DOHH2 (cell line): ENCODE results near the gene LGALS1.

Source experiments
- H3F3A ChIP-seq: fragments of 200-600 bp; sonication (generic), shearing (Covaris generic); 2 replicates; pipeline ENCODE4 v1.6.0; 2016; ENCODE audit warnings: antibody characterized with exemption, mild to moderate bottlenecking; ENCODE audit not compliant: control insufficient read depth, insufficient read depth
- H3K27ac ChIP-seq: fragments of 200-600 bp; sonication (generic); 2 replicates; pipeline ENCODE4 v1.5.1; 2014; ENCODE audit warnings: low read depth, mild to moderate bottlenecking, low read length, moderate library complexity
- H3K27me3 ChIP-seq: fragments of 200-600 bp; sonication (generic); 2 replicates; pipeline ENCODE4 v1.6.1; 2014; ENCODE audit warnings: mild to moderate bottlenecking, low read length, mixed read lengths; ENCODE audit not compliant: control insufficient read depth
- H3K36me3 ChIP-seq: fragments of 200-600 bp; sonication (generic); 2 replicates; pipeline ENCODE4 v1.6.1; 2014; ENCODE audit warnings: mild to moderate bottlenecking, low read length, moderate library complexity, mixed read lengths; ENCODE audit not compliant: control insufficient read depth
- H3K4me1 ChIP-seq: fragments of 200-600 bp; sonication (generic); 2 replicates; pipeline ENCODE4 v1.6.1; 2014; ENCODE audit warnings: mild to moderate bottlenecking, low read length, mixed read lengths; ENCODE audit not compliant: control insufficient read depth
- H3K4me2 ChIP-seq: fragments of 200-600 bp; sonication (generic); 2 replicates; pipeline ENCODE4 v1.6.0; 2014; ENCODE audit warnings: mild to moderate bottlenecking, low read length, moderate library complexity
- H3K4me3 ChIP-seq: fragments of 200-600 bp; sonication (generic); 2 replicates; pipeline ENCODE4 v1.5.1; 2014; ENCODE audit warnings: mild to moderate bottlenecking, low read length, mixed read lengths
- H3K79me2 ChIP-seq: fragments of 200-600 bp; sonication (generic); 2 replicates; pipeline ENCODE4 v1.6.1; 2014; ENCODE audit warnings: mild to moderate bottlenecking, low read length, mixed read lengths; ENCODE audit not compliant: control insufficient read depth
- H3K9me2 ChIP-seq: fragments of 200-600 bp; sonication (generic); replicated peaks from 2 replicates; pipeline ENCODE4 v1.6.1; 2014; ENCODE audit warnings: mild to moderate bottlenecking, low read length, mixed read lengths; ENCODE audit not compliant: control insufficient read depth
- H3K9me3 ChIP-seq: fragments of 200-600 bp; sonication (generic); 2 replicates; pipeline ENCODE4 v1.6.1; 2014; ENCODE audit warnings: antibody characterized with exemption, low read length, mixed read lengths; ENCODE audit not compliant: control insufficient read depth, insufficient read depth
- H4K20me1 ChIP-seq: fragments of 200-600 bp; sonication (generic); 2 replicates; pipeline ENCODE4 v1.6.0; 2014; ENCODE audit warnings: low read depth, mild to moderate bottlenecking, antibody characterized with exemption, low read length, moderate library complexity; ENCODE audit not compliant: control insufficient read depth, insufficient read depth
- EZH2phosphoT487 ChIP-seq: fragments of 200-600 bp; sonication (generic); IDR thresholded peaks from 2 replicates; pipeline ENCODE4 v1.6.1; 2017; ENCODE audit warnings: borderline replicate concordance, mild to moderate bottlenecking, antibody characterized with exemption, low read length, moderate library complexity, mixed read lengths
- TF ChIP-seq, protein P1 (sequence below): fragments of 200-600 bp; sonication (generic); IDR thresholded peaks from one replicate; pipeline ENCODE4 v1.5.1; 2014; ENCODE audit warnings: antibody characterized with exemption, mild to moderate bottlenecking, low read depth, low read length; ENCODE audit not compliant: poor library complexity, severe bottlenecking

Gene LGALS1

DNA sequence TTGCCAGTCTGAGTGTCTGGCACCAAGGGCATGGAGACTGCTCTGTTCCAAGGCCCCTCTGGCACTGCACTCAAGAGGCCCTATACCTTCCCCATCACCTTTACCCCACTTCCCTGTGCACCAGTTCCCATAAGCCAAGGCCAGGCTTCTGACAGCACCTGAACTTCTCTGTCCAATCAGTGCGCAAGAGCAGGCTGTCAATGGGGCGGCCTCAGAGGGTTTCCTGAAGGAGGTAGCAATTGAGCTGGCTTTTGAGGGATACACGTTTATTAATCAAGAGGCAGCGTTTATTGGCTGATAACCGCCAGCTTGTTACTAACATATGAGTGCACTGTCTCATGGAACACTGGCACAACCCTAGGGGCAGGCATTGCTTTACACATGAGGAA is 33.9 kb upstream of the LGALS1 start:
- H3K4me1 ChIP-seq, result peaks cover 28% of the 10 kb centered on the region
- H3K27ac ChIP-seq, result no peak overlapping the region
- H3K4me2 ChIP-seq, result no peak overlapping the region
- TF ChIP-seq, protein P1, sequence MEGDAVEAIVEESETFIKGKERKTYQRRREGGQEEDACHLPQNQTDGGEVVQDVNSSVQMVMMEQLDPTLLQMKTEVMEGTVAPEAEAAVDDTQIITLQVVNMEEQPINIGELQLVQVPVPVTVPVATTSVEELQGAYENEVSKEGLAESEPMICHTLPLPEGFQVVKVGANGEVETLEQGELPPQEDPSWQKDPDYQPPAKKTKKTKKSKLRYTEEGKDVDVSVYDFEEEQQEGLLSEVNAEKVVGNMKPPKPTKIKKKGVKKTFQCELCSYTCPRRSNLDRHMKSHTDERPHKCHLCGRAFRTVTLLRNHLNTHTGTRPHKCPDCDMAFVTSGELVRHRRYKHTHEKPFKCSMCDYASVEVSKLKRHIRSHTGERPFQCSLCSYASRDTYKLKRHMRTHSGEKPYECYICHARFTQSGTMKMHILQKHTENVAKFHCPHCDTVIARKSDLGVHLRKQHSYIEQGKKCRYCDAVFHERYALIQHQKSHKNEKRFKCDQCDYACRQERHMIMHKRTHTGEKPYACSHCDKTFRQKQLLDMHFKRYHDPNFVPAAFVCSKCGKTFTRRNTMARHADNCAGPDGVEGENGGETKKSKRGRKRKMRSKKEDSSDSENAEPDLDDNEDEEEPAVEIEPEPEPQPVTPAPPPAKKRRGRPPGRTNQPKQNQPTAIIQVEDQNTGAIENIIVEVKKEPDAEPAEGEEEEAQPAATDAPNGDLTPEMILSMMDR, result no peak
- TF ChIP-seq EZH2phosphoT487, result no peak
- H3K4me3 ChIP-seq, result no peak overlapping the region
- peaks cover 15% of the 10 kb centered on the region; the same call in 1 of the 2 replicates for H3F3A ChIP-seq
- H3K9me3 ChIP-seq, result no peaks in the 10 kb centered on the region
- H3K79me2 ChIP-seq, result peaks cover 9% of the 10 kb centered on the region
- H4K20me1 ChIP-seq, result no peaks in the 10 kb centered on the region
- no peaks in the 10 kb centered on the region for H3K9me2 ChIP-seq
- peaks cover 31% of the 10 kb centered on the region for H3K36me3 ChIP-seq
- no peaks in the 10 kb centered on the region for H3K27me3 ChIP-seq

DNA sequence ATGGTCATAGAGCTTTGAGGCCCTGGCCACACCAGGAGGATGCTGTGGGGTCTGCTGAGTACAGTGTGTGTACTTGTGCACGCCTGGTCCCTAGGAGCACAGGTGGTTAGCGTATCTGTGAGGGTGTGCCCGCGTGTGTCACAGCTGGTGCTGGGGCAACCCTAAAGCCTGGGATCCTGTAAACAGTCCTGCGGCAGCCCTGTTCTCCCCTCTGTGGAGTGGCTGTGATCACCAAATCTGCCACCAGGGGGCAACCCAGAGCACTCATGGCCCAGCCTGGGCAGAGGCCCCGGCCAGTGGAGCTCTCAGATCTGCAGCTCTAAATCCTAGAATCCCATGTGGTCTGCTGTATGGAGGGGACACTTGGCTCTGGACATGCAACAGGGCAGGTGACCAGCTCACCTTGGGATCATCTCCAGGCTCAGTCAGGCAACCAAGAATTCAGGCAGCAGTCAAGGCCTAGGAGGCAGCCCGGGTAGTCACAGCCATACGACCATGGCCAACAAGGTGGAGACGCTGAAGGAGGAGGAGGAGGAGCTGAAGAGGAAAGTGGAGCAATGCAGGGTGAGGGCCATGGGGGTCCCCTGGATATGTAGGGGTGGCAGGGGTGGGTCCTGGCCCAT is 32.1 kb upstream of the LGALS1 start:
- Histone ChIP-seq H3K27ac (no peak overlapping the region), H3K79me2 (peaks cover 9% of the 10 kb centered on the region), H3K36me3 (peaks cover 45% of the 10 kb centered on the region), H3K4me1 (peaks cover 23% of the 10 kb centered on the region), H3K27me3 (no peaks in the 10 kb centered on the region), H4K20me1 (no peaks in the 10 kb centered on the region), H3F3A (peaks cover 13% of the 10 kb centered on the region; the same call in 1 of the 2 replicates), H3K9me3 (no peaks in the 10 kb centered on the region), H3K9me2 (no peaks in the 10 kb centered on the region), H3K4me2 (no peak overlapping the region), H3K4me3 (no peak overlapping the region)
- TF ChIP-seq, protein P1, result peak; percentile 95
- no peak for TF ChIP-seq EZH2phosphoT487

- Histone ChIP-seq H3K27me3 (no peaks in the 10 kb centered on the region), H3F3A (no peaks in the 10 kb centered on the region), H3K4me2 (no peak overlapping the region), H3K27ac (no peak overlapping the region), H3K79me2 (no peaks in the 10 kb centered on the region), H3K9me2 (no peaks in the 10 kb centered on the region), H3K4me1 (peaks cover 3% of the 10 kb centered on the region; the same call in 1 of the 2 replicates), H3K4me3 (no peak overlapping the region), H3K36me3 (peaks cover 67% of the 10 kb centered on the region), H3K9me3 (no peaks in the 10 kb centered on the region), H4K20me1 (no peaks in the 10 kb centered on the region)
- TF ChIP-seq, protein P1, result no peak
- TF ChIP-seq EZH2phosphoT487, result no peak
These were observed 28.1 kb upstream of the LGALS1 start for GRCh38 chr22:37647317-37647716.
